Measurements from ENCODE around the gene SERPINA10. TPM values are rescaled to one million over a fixed set of nuclear protein-coding genes. Genes with fewer than 3 reads are reported as not detected.
"Not testable (repeated sequence)": the region's sequence is repeated elsewhere in the genome, so short reads cannot be mapped to it uniquely, and the experiment has no call there.

Gene SERPINA10
- total and polyA plus RNA-seq, 2 donors from 2014 or later: not detected

DNA sequence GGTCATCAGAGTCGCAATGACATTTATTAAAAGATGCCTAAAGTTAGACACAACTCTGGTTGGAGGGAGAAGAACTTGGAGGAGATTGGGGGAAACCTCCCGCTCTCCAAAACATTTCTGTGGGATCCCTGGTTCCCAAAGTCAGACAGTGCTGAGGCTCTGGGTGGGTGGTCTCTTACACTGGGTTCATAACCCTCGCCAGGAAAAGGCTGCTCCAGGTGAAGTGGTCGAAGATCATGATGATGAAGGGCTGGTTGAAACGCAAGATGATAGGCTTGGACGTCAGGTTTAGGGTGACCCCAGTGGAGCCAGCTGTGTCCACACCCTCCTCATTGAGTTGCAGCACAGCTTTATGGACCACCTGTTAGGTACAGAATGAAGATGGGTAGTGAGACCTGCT is 11.2 kb upstream of the SERPINA10 start:
- intact Hi-C loops (cut with DNase I): no loop called here
- peaks cover 0 to 13% (median 0%) of the 10 kb centered on the region in 3 donors for H3K9me3 ChIP-seq (ENCODE audit: control insufficient read depth in 2 of 3, insufficient read depth in 1 of 3, low read length in 3 of 3)
- TF ChIP-seq, protein P1, sequence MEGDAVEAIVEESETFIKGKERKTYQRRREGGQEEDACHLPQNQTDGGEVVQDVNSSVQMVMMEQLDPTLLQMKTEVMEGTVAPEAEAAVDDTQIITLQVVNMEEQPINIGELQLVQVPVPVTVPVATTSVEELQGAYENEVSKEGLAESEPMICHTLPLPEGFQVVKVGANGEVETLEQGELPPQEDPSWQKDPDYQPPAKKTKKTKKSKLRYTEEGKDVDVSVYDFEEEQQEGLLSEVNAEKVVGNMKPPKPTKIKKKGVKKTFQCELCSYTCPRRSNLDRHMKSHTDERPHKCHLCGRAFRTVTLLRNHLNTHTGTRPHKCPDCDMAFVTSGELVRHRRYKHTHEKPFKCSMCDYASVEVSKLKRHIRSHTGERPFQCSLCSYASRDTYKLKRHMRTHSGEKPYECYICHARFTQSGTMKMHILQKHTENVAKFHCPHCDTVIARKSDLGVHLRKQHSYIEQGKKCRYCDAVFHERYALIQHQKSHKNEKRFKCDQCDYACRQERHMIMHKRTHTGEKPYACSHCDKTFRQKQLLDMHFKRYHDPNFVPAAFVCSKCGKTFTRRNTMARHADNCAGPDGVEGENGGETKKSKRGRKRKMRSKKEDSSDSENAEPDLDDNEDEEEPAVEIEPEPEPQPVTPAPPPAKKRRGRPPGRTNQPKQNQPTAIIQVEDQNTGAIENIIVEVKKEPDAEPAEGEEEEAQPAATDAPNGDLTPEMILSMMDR (IDR thresholded peaks at IDR 0.05; ENCODE audit: borderline replicate concordance, extremely low read depth, insufficient read depth): no peak
- H3K27me3 ChIP-seq (ENCODE audit: control insufficient read depth, insufficient read depth, low read length): no peaks in the 10 kb centered on the region
- H3K27ac ChIP-seq (ENCODE audit: low read depth in 2 of 2, low read length in 2 of 2): no peak overlapping the region
- no peak overlapping the region for H3K9ac ChIP-seq (ENCODE audit: low read length in 3 of 3)
- H3K36me3 ChIP-seq (ENCODE audit: control insufficient read depth in 2 of 3, insufficient read depth in 3 of 3, low read length in 3 of 3): no peaks in the 10 kb centered on the region
- H3K4me3 ChIP-seq (ENCODE audit: low read length in 3 of 3): no peak overlapping the region
- DNase-seq (no peak), FAIRE-seq (no peak)
- H3K4me1 ChIP-seq (ENCODE audit: control insufficient read depth in 2 of 3, insufficient read depth in 2 of 3, low read depth in 1 of 3, low read length in 3 of 3): no peaks in the 10 kb centered on the region

DNA sequence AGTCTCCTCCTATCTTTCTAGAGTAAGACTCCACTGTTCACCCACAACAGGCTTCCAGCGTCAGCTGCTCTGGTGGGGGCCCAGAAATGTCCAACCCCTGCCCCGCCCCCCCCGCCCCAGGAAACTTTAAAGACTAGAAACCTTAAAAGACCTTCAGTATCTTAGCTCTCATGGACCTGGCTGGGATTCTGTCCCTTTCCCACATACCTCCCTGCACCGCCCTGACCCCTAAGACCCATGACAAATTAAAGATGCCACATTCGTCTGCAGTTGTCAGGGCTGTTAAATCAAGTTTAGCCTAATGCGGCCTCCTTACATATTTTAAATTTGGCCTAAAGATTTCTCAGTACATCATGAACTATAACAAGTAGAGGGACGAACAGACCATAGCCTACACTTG is 10.0 kb upstream of the SERPINA10 start:
- no peak for DNase-seq
- Histone ChIP-seq H3K36me3 (ENCODE audit: control insufficient read depth in 2 of 3, insufficient read depth in 3 of 3, low read length in 3 of 3) (no peaks in the 10 kb centered on the region), H3K27me3 (ENCODE audit: control insufficient read depth, insufficient read depth, low read length) (no peaks in the 10 kb centered on the region), H3K4me3 (ENCODE audit: low read length in 3 of 3) (no peak overlapping the region), H3K27ac (ENCODE audit: low read depth in 2 of 2, low read length in 2 of 2) (no peak overlapping the region), H3K9ac (ENCODE audit: low read length in 3 of 3) (no peak overlapping the region), H3K4me1 (ENCODE audit: control insufficient read depth in 2 of 3, insufficient read depth in 2 of 3, low read depth in 1 of 3, low read length in 3 of 3) (no peaks in the 10 kb centered on the region), H3K9me3 (ENCODE audit: control insufficient read depth in 2 of 3, insufficient read depth in 1 of 3, low read length in 3 of 3) (peaks cover 0 to 11% (median 0%) of the 10 kb centered on the region in 3 donors)
- FAIRE-seq: no peak
- intact Hi-C loops (cut with DNase I): no loop called here
- TF ChIP-seq, protein P1 (IDR thresholded peaks at IDR 0.05; ENCODE audit: borderline replicate concordance, extremely low read depth, insufficient read depth): no peak

DNA sequence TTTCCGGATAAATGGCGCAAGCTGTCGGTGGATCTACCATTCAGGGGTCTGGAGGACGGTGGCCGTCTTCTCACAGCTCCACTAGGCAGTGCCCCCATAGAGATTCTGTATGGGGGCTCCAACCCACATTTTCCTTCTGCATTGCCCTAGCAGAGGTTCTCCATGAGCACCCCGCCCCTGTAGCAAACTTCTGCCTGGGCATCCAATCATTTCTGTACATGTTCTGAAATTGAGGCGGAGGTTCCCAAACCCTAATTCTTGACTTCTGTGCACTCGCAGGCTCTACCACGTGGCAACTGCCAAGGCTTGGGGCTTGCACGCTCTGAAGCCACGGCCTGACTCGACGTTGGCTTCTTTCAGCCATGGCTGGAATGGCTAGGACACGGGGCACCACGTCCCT is 5.1 kb upstream of the SERPINA10 start:
- intact Hi-C loops (cut with DNase I): no loop called here
- DNase-seq: no peak
- no peak for FAIRE-seq
- no peaks in the 10 kb centered on the region for H3K4me1 ChIP-seq (ENCODE audit: control insufficient read depth in 2 of 3, insufficient read depth in 2 of 3, low read depth in 1 of 3, low read length in 3 of 3)
- TF ChIP-seq, protein P1 (IDR thresholded peaks at IDR 0.05; ENCODE audit: borderline replicate concordance, extremely low read depth, insufficient read depth): no peak
- no peaks in the 10 kb centered on the region for H3K9me3 ChIP-seq (ENCODE audit: control insufficient read depth in 2 of 3, insufficient read depth in 1 of 3, low read length in 3 of 3)
- no peaks in the 10 kb centered on the region for H3K36me3 ChIP-seq (ENCODE audit: control insufficient read depth in 2 of 3, insufficient read depth in 3 of 3, low read length in 3 of 3)
- no peak overlapping the region for H3K4me3 ChIP-seq (ENCODE audit: low read length in 3 of 3)
- H3K9ac ChIP-seq (ENCODE audit: low read length in 3 of 3): no peak overlapping the region
- no peak overlapping the region for H3K27ac ChIP-seq (ENCODE audit: low read depth in 2 of 2, low read length in 2 of 2)
- H3K27me3 ChIP-seq (ENCODE audit: control insufficient read depth, insufficient read depth, low read length): no peaks in the 10 kb centered on the region

DNA sequence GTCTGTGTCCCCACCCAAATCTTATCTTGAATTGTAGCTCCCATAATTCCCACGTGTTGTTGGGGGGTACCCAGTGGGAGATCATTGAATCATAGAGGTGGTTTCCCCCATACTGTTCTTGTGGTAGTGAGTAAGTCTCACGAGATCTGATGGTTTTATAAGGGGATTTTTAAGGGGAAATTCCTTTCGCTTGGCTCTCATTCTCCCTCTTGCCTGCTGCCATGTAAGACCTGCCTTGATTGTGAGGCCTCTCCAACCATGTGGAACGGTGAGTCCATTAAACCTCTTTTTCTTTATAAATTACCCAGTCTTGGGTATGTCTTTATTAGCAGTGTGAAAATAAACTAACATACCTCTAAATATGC is 3.1 kb upstream of the SERPINA10 start:
- H3K9me3 ChIP-seq (ENCODE audit: control insufficient read depth in 2 of 3, insufficient read depth in 1 of 3, low read length in 3 of 3); DNase-seq; H3K36me3 ChIP-seq (ENCODE audit: control insufficient read depth in 2 of 3, insufficient read depth in 3 of 3, low read length in 3 of 3); H3K27me3 ChIP-seq (ENCODE audit: control insufficient read depth, insufficient read depth, low read length); FAIRE-seq; intact Hi-C loops (cut with DNase I); H3K4me3 ChIP-seq (ENCODE audit: low read length in 3 of 3); H3K27ac ChIP-seq (ENCODE audit: low read depth in 2 of 2, low read length in 2 of 2); H3K4me1 ChIP-seq (ENCODE audit: control insufficient read depth in 2 of 3, insufficient read depth in 2 of 3, low read depth in 1 of 3, low read length in 3 of 3); H3K9ac ChIP-seq (ENCODE audit: low read length in 3 of 3): not testable (repeated sequence)

Measured in kidney (tissue), 14 donors.